GM18951 (cell line): Measurements from ENCODE around the gene PTPRT.
"Not testable (repeated sequence)": the region's sequence is repeated elsewhere in the genome, so short reads cannot be mapped to it uniquely, and the experiment has no call there.

Source experiments
- POLR2A ChIP-seq: IDR thresholded peaks from 4 replicates; pipeline ENCODE4 v1.6.1; 2011; ENCODE audit warnings: mild to moderate bottlenecking; ENCODE audit not compliant: insufficient read length, insufficient read depth; ENCODE audit errors: extremely low read depth
- in situ Hi-C: fragments of 300-500 bp; cut with MboI; formaldehyde crosslinking; loops from one replicate; pipeline ENCODE4 v1.12.0; 2022; ENCODE audit warnings: low sequenced_read_pairs, mixed read lengths, inconsistent platforms; ENCODE audit not compliant: unreplicated experiment

PTPRT gene

DNA sequence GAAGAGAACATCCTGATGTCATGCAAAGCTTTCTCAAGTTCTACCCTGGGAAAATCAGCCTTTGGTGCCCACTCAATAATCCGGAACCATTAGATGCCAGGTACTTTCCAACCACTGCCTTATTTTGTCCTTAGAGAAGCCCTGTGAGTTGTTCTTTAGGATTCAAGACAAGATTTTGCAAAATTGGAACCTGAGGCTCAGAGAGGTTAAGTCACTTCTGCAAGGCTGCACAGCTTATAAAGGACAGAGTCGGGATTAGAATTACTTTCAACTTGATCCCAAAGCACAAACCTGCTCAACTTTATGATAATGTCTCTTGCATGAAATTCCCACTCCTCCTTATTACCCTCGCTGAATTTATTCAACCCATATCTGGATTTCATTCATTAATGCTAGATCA, 287.2 kb downstream of the PTPRT start:
- no peak for TF ChIP-seq POLR2A
- in situ Hi-C loops, result no loop called here

DNA sequence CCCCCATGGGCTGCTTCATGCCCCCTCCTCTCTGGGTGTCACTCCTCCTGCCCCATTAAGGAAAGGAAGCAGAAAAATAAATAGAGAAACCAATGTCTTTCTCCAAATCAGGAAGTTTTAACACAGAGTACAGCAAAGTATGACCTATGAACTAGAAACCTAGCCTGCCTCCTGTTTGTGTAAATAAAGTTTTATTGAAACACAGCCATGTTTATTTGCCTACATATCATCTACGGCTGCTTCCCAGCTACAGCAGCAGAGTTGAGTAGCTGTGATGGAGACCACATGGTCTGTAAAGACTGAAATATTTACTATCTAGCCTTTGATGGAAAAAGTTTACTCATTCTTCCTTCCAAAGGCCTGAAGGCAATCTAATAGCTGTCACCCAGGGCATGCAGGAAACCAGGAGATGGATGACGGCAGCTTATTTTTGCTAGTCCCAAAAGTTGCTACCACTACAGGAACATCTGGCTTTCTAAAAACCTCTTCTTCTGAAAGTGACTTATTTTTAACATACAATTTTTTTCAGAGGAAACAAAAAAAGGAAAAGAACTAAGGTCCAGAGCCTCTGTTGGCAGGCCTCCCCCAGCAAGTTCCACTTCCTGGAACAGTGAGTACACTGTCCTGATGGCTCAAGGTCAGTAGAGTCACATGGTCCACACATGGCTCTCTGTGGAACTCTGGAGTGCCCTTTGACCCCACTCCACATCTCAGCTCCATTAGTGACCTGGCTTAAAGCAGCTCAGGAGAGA, 287.8 kb downstream of the PTPRT start:
- in situ Hi-C loops, result no loop called here
- TF ChIP-seq POLR2A, result no peak

DNA sequence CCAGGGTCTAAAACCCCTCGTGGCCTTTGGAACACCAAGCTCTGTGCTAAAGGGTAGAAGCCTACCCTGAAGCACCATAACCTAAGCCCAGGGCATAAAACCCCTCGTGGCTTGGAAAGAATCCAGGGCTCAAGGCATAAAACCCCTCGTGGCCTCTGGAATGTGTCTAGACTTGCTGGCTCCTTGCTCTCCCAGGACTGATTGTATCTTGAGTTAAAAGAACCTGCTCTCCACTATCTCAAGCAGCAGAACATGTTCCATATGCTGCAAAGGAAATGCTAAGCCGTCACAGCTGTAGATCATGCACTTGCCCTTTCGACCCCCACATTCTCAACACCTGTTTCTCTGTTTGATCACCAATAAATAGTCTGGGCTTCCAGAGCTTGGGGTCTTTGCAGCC, 288.9 kb downstream of the PTPRT start:
- in situ Hi-C loops, result not testable (repeated sequence)

DNA sequence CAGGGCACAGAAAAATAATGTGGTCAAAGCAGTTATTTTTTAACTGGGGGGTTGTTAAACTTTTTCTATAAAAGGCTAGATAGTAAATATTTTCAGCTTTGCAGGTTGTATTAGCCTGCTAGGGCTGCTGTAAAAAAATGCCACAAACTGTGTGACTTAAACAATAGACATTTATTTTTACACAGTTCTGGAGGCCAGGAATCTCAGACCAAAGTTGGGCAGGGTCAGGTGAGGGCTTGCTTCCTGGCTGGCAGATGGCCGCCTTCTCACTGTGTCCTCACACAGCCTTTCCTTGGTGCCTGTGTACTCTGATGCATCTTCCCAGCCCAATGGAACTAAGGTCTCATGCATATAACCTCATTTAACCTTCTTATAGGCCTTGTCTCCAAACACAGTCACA, 294.7 kb downstream of the PTPRT start:
- no peak for TF ChIP-seq POLR2A
- in situ Hi-C loops, result no loop called here

DNA sequence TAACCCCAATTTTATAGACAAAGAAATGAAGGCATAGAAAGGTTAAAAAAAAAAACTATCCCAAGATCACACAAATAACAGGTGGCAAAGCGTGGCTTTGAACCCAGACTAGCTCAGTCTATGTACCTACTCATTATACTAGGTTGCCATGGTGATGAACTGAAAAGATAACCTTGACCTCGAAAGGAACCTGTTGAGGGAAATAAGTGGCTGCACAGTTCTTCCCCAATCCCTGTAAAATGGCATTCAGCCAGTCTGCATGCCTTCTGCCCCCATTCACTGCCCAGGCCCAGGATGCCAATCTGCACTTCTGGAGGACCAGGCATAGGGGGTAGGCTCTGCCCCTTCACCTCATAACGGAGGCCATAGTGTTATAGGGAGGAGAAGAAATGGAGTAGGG, 295.2 kb downstream of the PTPRT start:
- in situ Hi-C loops, result no loop called here
- TF ChIP-seq POLR2A, result no peak

DNA sequence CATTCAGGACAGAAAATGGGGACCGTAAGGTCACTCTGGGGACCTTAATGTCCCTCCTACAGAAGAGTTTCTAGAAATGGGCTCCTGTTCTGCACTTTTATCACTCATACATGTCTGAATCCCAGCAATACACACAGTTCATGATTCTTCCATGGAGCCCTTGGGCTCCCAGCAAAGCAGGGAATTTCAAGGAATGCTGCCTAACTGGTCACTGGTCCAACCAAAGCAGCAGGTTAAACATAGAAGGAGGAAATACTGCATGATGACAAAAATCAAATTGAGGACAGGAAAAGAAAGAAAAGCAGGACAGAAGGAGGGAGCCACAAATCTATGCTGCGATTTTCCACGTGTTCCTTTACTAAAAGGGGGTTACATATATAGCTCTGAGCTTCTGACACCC, 300.2 kb downstream of the PTPRT start:
- in situ Hi-C loops, result no loop called here
- no peak for TF ChIP-seq POLR2A

DNA sequence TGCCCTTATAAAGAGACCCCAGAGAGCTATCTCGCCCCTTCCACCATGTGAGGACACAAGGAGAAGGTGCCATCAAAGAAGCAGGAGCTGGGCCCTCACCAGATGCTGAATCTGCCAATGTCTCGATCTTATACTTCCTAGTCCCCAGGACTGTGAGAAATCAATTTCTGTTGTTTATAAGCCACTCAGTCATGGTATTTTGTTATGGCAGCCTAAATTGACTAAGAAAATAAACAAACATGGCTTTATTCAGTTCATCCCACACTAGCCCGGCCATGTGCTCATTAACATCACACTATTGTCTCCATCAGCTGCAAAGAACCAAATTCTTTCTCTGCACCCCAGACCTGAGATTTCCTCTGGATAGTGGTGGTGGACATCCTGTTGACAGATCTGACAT, 302.4 kb downstream of the PTPRT start:
- in situ Hi-C loops, result no loop called here
- no peak for TF ChIP-seq POLR2A

DNA sequence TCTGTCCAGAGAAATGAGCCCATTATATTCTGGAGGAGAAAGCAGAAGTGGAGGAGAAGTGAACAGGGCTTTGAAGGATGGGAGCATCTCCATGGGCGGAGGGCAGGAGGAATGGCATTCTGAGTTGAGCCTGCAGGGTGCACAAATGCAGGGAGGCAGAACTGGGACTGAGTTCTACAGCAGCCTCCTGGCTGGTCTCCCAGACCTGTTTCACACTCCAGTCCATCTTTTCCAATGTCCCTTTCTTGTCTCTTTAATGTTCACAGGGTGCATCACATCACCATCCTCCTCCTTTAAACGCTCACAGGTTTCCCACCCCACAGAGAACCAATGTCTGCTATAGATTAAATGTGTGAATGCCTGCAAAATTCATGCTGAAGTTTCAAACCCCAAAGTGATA, 302.9 kb downstream of the PTPRT start:
- in situ Hi-C loops, result no loop called here
- TF ChIP-seq POLR2A, result no peak

DNA sequence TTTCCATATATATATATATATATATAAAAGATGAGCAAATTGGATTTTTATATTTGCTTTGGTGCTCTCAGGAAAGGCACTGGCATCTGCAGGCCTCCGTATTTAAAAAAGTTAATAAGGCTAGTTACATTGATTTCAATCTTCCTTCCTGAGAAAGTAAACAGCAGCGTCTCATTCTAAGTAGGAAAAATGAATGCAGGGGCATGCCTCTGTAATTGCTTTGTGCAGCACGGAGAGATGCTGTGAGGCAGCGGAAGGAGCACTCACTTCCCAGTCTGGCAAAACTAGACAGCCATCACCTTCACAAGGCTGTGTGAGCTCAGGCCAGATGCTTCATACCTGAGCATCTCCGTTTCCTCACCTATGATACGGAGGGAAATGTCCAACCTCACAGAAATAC, 303.7 kb downstream of the PTPRT start:
- in situ Hi-C loops, result no loop called here
- TF ChIP-seq POLR2A, result no peak

DNA sequence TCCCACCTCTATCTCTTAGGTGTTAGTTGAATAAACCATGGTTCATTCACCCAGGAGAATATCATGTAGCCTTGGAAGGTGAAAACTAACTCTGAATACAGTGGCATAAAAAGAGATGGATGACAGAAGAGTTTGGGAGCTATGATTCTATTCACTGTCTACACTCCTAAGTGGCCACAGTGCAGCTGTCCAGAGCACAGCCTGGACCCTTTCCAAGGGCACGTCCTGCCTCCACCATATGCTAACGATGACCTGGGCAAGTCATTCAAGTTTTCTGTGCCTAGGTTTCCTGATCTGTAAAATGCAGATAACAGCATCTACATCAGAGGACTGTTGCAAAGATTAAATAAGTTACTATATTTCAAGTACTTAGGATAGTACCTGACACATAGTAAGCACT, 314.1 kb downstream of the PTPRT start:
- TF ChIP-seq POLR2A, result no peak
- in situ Hi-C loops, result no loop called here

DNA sequence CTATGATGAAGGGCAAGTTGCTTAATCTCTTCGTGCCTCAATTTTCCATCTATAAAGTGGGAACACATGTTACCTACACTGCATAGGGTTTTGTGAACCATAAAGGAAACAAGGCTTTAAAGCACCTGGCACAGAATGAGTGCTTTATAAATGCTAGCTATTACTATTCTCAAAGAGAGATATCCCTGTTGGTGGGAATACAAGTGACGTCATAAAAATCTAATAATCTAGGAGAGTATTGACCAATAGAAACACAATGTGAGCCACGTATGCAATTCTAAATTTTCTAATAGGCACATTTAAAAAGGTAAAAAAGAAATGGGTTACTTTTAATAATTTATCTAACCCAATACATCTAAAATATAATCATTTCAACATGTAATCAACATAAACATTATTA, 316.4 kb downstream of the PTPRT start:
- TF ChIP-seq POLR2A, result no peak
- in situ Hi-C loops, result no loop called here

DNA sequence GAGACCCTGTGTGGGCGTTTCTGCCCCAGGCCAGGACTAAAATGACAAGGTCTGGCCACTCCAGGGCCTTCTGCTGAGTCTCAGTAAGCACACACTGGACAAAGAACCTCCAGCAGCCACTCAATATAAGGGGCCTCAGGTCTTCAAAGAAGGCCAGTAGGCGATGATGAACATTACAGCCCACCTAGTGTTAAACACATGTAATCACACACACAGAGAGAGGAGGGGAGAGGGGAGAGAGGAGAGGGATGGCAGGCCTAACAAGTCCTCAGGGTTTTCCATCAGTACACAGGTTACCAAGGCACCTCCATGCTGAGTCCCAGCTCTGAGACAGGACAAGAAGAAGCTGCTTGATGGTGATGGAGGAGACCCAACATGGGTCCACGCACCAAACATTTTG, 325.6 kb downstream of the PTPRT start:
- no peak for TF ChIP-seq POLR2A
- in situ Hi-C loops, result no loop called here

DNA sequence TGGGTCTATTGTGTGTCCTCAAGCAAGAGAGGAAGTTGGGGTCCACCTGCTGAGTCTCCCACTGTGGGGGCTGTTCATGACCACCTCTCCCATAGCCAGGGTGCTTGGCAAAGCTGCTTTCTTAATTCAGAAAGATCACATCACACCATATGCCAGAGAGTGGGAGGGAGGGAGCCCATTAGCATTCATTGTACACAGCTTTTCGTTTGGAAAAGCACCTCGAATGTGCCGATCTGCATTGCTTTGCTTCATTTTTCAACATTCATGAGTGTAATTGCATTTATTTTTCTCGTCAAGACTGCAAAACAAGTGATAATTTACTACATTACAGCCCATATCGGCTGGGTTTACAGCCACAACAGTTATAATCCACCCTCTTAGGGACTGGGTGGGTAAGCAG, 327.3 kb downstream of the PTPRT start:
- TF ChIP-seq POLR2A, result no peak
- in situ Hi-C loops, result no loop called here

DNA sequence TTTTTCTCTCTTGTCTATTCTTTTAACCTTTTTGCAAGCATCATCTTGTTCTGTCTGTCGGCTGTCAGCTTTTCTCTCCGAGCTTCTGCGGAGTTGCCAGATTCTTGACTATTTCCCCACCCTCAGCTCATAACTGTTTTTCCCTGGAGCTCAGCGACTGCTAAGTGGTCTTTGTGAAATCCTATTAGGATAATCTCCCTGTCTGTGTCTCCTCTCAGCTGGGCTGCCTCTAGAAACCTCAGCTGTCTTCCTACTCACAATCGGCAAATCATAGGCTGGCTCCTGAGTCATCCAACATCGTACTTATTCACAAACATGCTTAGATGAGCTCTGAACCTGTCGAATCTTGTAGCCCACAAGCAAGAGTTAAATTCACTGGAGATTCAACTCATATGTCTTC, 332.3 kb downstream of the PTPRT start:
- in situ Hi-C loops, result no loop called here
- TF ChIP-seq POLR2A, result no peak

DNA sequence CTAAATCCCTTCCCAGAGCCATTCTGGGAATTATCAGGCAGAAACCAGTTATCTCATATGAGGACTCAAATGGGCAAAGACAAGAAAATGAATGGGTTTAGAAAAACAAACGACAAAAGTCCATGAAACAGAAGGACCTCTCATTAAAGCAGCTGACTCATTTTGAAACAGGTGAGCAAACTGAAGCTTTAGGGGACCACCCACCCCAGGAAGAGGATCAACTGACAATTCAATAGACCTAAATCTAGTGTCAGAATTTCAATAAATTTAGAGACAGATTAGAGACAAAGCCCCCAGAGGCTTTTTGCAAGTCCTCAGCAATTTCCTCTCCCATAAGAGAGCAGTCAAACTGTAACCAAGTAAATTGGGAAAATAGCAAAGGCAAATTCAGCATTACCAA, 333.8 kb downstream of the PTPRT start:
- TF ChIP-seq POLR2A, result no peak
- in situ Hi-C loops, result no loop called here
